K562 (cell line): Measurements from ENCODE around the gene TMEM163. TPM values are rescaled to one million over a fixed set of nuclear protein-coding genes. Genes with fewer than 3 reads are reported as not detected.

Experiments
- ARNT ChIP-seq, 2 experiments: fragments of 450-650 bp; IDR thresholded peaks; 2 replicates each; pipeline ENCODE4 v1.6.1; 2016; ENCODE audit warnings: mild to moderate bottlenecking in 1 of 2
- MCM5 ChIP-seq: fragments of 450-650 bp; IDR thresholded peaks from 2 replicates; pipeline ENCODE4 v1.6.1; 2016; ENCODE audit warnings: low read depth
- NUFIP1 ChIP-seq: fragments of 450-650 bp; IDR thresholded peaks from 2 replicates; pipeline ENCODE4 v1.6.1; 2018; ENCODE audit not compliant: partially characterized antibody
- POLR2A ChIP-seq: fragments of 450-650 bp; conservative IDR thresholded peaks from 2 replicates; pipeline ENCODE4 v1.6.1; 2016
- RBBP5 ChIP-seq: fragments of 200-600 bp; sonication (generic); IDR thresholded peaks from 2 replicates; pipeline ENCODE4 v1.6.1; 2012; ENCODE audit warnings: borderline replicate concordance, mild to moderate bottlenecking, low read length, control low read depth, inconsistent platforms; ENCODE audit not compliant: insufficient read depth, poor library complexity, severe bottlenecking
- RNF2 ChIP-seq: sonication (generic); IDR thresholded peaks from 2 replicates; pipeline ENCODE4 v1.6.1; 2016
- SMARCA5 ChIP-seq: fragments of 450-650 bp; IDR thresholded peaks from 2 replicates; pipeline ENCODE4 v1.6.1; 2016
- TEAD2 ChIP-seq: fragments of 450-650 bp; IDR thresholded peaks from 2 replicates; pipeline ENCODE4 v1.6.1; 2016; ENCODE audit warnings: missing genetic modification characterization, control low read depth, missing compliant biosample characterization
- ZBTB40 ChIP-seq, 2 experiments: fragments of 450-650 bp in 1 of 2; sonication (generic) in 1 of 2; formaldehyde crosslinking in 1 of 2; IDR thresholded peaks; 2 replicates each; pipeline versions ENCODE4 v1.7.1 to v1.9.0; 2016 to 2022; ENCODE audit warnings: inconsistent platforms in 1 of 2, mild to moderate bottlenecking in 1 of 2, missing genetic modification reagents in 1 of 2
- ZBTB49 ChIP-seq: sonication (generic); formaldehyde crosslinking; IDR thresholded peaks from 2 replicates; pipeline ENCODE4 v1.8.0; 2022; ENCODE audit warnings: missing genetic modification reagents, mild to moderate bottlenecking, borderline replicate concordance
- ZMIZ1 ChIP-seq, 2 experiments: fragments of 150-350 bp in 1 of 2; IDR thresholded peaks; 2 replicates each; pipeline ENCODE4 v1.6.1; 2012 to 2016; ENCODE audit warnings: low read depth in 2 of 2, low read length in 2 of 2, mild to moderate bottlenecking in 1 of 2, moderate library complexity in 1 of 2
- ZNF133 ChIP-seq: fragments of 250-450 bp; sonication (Bioruptor Pico); IDR thresholded peaks from 2 replicates; pipeline ENCODE4 v1.4.0; 2020; ENCODE audit warnings: mild to moderate bottlenecking
- ZNF354B ChIP-seq: fragments of 250-450 bp; sonication (Bioruptor Pico); IDR thresholded peaks from 2 replicates; pipeline ENCODE4 v1.4.0; 2020
- polyA plus RNA-seq, 8 experiments: library from polyadenylated mRNA; depleted of rRNA in 4 of 8; stranded (reverse) in 5 of 8; unstranded in 3 of 8; fragments of >200 nt; fragmentation: Nextera tagmentation in 2 of 8; fragmentation: Illumina TruSeq in 1 of 8; extraction: Ambion mirVana in 2 of 8; extraction: Trizol in 1 of 8; gene quantifications; 2 replicates each; pipeline versions ENCODE4 v1.2.1 to v1.2.3, GENCODE V29; 2011 to 2014; ENCODE audit warnings: inconsistent platforms in 1 of 8, missing spikeins in 1 of 8
- total RNA-seq, 7 experiments: library from RNA; depleted of rRNA in 6 of 7; stranded (reverse); fragments of >200 nt in 6 of 7; fragmentation: Illumina TruSeq in 2 of 7; extraction: Trizol in 2 of 7; gene quantifications; 2 replicates each; pipeline versions ENCODE4 v1.2.1 to v1.2.3, GENCODE V29; 2011 to 2021; ENCODE audit warnings: low replicate concordance in 1 of 7

TMEM163 gene
- total and polyA plus RNA-seq, 9 of the 15 experiments (the other 6 are each of a cell fraction or from before 2014, with no cell fraction given) = 0.04 to 0.68 (median 0.16) TPM; not detected in 3

GRCh38 chr2:134440336-134440909 is 278.4 kb downstream of the TMEM163 start (continued):
- TF ChIP-seq ZBTB40 (IDR thresholded peaks at IDR 0.05) (no peak), ZBTB40 (CRISPR knock-in tag; IDR thresholded peaks at IDR 0.05) (no peak), ZBTB49 (CRISPR knock-in tag) (no peak), SMARCA5 (no peak), ZNF133 (CRISPR knock-in tag) (no peak), RNF2 (no peak), MCM5 (no peak), ZMIZ1 (IDR thresholded peaks at IDR 0.05; ENCODE audit: low read depth in 2 of 2, low read length in 2 of 2) (no peak), POLR2A (no peak), RBBP5 (no peak), NUFIP1 (no peak), TEAD2 (no peak), ARNT (IDR thresholded peaks at IDR 0.05) (no peak), ZNF354B (CRISPR knock-in tag) (no peak)
- TF ChIP-seq, all 486 proteins: peak for 0
